Measurements from ENCODE around the gene FAM170A. TPM values are rescaled to one million over a fixed set of nuclear protein-coding genes. Genes with fewer than 3 reads are reported as not detected.

FAM170A gene, protein sequence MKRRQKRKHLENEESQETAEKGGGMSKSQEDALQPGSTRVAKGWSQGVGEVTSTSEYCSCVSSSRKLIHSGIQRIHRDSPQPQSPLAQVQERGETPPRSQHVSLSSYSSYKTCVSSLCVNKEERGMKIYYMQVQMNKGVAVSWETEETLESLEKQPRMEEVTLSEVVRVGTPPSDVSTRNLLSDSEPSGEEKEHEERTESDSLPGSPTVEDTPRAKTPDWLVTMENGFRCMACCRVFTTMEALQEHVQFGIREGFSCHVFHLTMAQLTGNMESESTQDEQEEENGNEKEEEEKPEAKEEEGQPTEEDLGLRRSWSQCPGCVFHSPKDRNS
- total RNA-seq (not detected), polyA plus RNA-seq (ENCODE audit: insufficient read length in 6 of 6) (not detected)
- long read RNA-seq, donor 1: 0 reads
- long read RNA-seq, donor 2: 0 reads
- long read RNA-seq, donor 3: 0 reads
- long read RNA-seq, donor 4: 0 reads
- long read RNA-seq, donor 5: 0 reads
- long read RNA-seq, donor 6: 0 reads
- long read RNA-seq, donor 7: 0 reads
- long read RNA-seq, donor 8: 0 reads
- long read RNA-seq, donor 9: 0 reads
- long read RNA-seq, donor 10: 0 reads
- long read RNA-seq, donor 11: 0 reads
- long read RNA-seq, donor 12: 0 reads

DNA sequence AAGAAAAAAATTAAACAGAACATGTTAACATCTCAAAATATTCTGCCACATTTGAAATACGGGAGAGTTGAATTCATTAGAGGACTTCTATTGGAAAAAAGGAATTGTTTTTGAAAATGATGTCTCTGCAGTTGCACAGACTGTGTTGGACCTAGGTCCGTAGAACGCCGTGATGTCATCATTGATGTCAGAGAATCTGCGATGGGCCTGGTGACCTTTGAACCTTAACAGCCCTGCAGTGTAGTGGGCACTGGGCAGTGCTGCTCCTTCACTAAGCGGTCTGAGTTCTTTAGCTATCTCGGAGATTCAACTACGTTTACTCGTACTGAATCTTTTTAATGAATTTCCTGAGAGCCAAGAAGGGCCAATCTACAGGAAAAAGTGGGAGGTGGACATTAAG is at the start of gene FAM170A:
Gene FAM170A, plus strand, starts transcription at position 220 of the 400 bp plus-strand sequence. CDS start 211 bp downstream, outside the sequence.
- Histone ChIP-seq H3K9me3 (no peaks in the 10 kb centered on the region), H3K27me3 (no peaks in the 10 kb centered on the region), H3K4me3 (no peak within 1 kb of the TSS), H3K36me3 (no peaks in the 10 kb centered on the region), H3K4me1 (no peaks in the 10 kb centered on the region), H3K27ac (no peak within 1 kb of the TSS)
- DNase-seq (no peak), ATAC-seq (no peak)
- TF ChIP-seq, protein P1, sequence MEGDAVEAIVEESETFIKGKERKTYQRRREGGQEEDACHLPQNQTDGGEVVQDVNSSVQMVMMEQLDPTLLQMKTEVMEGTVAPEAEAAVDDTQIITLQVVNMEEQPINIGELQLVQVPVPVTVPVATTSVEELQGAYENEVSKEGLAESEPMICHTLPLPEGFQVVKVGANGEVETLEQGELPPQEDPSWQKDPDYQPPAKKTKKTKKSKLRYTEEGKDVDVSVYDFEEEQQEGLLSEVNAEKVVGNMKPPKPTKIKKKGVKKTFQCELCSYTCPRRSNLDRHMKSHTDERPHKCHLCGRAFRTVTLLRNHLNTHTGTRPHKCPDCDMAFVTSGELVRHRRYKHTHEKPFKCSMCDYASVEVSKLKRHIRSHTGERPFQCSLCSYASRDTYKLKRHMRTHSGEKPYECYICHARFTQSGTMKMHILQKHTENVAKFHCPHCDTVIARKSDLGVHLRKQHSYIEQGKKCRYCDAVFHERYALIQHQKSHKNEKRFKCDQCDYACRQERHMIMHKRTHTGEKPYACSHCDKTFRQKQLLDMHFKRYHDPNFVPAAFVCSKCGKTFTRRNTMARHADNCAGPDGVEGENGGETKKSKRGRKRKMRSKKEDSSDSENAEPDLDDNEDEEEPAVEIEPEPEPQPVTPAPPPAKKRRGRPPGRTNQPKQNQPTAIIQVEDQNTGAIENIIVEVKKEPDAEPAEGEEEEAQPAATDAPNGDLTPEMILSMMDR (IDR thresholded peaks at IDR 0.05): no peak
- intact Hi-C loops (cut with DNase I): no loop called here

DNA sequence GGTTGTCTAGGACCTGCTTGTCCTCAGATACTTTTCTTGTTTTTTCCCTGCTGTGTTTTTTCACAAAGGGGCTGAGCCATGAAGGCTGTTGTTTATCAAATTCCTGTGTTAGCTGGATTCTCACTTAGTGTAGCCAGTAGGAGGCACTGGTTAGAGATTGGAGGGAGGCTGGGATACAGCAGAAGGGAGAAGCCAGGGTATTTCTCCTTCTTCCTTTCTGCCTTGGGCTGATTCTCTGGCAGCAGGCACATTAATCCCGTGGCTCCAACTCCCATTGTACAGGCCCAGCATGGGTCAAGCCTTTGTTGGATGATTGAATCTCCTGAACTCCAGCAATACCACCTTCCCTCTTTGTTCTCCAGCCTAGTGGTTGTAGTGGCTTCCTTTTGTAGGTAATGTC is 46.4 kb upstream of the FAM170A start:
- Histone ChIP-seq H3K4me3 (no peak overlapping the region), H3K27ac (no peak overlapping the region), H3K36me3 (no peaks in the 10 kb centered on the region), H3K27me3 (no peaks in the 10 kb centered on the region), H3K9me3 (no peaks in the 10 kb centered on the region), H3K4me1 (no peaks in the 10 kb centered on the region)
- DNase-seq: no peak
- intact Hi-C loops (cut with DNase I): no loop called here
- no peak for ATAC-seq
- TF ChIP-seq, protein P1 (IDR thresholded peaks at IDR 0.05): no peak

DNA sequence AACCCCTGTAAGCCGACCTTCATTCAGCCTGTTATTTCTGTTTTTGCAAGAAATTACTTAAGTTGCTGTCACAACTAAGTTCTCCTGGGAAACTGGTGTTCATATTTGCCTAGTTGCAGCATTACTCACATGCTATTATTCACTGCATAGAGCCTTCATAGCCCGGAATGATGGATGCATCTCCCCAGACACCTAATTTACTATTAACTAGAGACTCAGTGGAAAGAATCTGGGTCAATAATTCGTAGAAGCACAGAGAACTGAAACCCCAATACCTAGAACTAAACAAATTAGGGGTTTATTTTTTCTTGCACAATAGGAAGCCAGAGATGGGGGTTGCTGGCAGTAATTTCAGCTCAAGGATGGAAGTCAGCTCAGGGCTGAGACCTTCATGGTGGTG is 45.7 kb upstream of the FAM170A start:
- intact Hi-C loops (cut with DNase I): no loop called here
- no peak overlapping the region for H3K4me3 ChIP-seq
- no peaks in the 10 kb centered on the region for H3K4me1 ChIP-seq
- ATAC-seq: no peak
- DNase-seq: no peak
- H3K27ac ChIP-seq: no peak overlapping the region
- H3K9me3 ChIP-seq: no peaks in the 10 kb centered on the region
- H3K36me3 ChIP-seq: no peaks in the 10 kb centered on the region
- TF ChIP-seq, protein P1 (IDR thresholded peaks at IDR 0.05): no peak
- no peaks in the 10 kb centered on the region for H3K27me3 ChIP-seq

DNA sequence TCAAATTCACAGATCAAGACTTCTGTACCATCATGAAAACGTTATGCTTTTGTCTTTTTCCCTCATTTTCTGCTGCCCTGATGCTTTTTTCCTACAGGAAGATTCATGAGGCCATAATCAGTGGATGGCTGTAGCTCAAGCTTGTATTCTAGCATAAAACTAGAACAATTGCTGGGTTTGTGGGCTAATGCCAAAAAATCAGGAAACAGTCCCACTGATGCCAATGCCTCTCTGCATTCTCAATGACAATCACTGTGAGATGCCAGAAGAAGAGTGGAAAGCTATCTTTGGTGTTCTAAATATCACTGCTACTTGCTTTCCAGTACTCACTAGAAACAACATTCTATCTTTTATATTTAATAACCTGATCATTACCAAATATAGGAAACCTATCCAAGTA is 33.3 kb upstream of the FAM170A start:
- Histone ChIP-seq H3K27ac (no peak overlapping the region), H3K27me3 (no peaks in the 10 kb centered on the region), H3K4me1 (no peaks in the 10 kb centered on the region), H3K4me3 (no peak overlapping the region), H3K36me3 (no peaks in the 10 kb centered on the region), H3K9me3 (peaks cover 0 to 5% of the 10 kb centered on the region in 2 donors)
- ATAC-seq (no peak), DNase-seq (no peak)
- intact Hi-C loops (cut with DNase I): no loop called here
- TF ChIP-seq, protein P1 (IDR thresholded peaks at IDR 0.05): no peak

DNA sequence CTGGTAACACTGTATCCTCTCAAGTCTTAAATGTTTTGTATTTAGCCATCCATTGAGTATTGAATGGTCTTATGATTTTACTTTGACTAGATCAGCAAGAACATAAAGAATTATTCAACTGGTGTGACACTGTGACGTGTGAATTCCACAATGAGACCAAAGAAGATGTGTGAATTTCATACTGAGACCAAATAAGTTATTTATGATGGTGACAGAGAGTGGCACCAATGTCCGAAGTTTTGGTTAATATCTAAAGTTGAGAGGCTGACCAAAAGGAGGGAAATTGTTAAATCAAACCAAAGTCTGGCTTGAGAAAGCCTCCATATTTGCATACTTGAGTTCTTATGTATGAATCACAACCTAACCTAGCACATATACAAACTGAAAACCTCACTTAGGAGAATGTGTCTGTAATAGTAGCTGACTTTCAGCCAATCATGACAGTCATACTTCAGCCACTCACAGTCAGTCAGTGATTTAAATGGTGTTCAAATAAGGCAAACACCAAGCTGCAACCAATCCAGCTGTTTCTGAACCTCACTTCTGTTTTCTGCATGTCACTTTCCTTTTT is 31.5 kb upstream of the FAM170A start:
- no peaks in the 10 kb centered on the region for H3K36me3 ChIP-seq
- ATAC-seq (no peak), DNase-seq (no peak)
- H3K9me3 ChIP-seq: peaks cover 0 to 5% of the 10 kb centered on the region in 2 donors
- H3K4me1 ChIP-seq: no peaks in the 10 kb centered on the region
- TF ChIP-seq, protein P1 (IDR thresholded peaks at IDR 0.05): no peak
- intact Hi-C loops (cut with DNase I): no loop called here
- no peaks in the 10 kb centered on the region for H3K27me3 ChIP-seq
- H3K4me3 ChIP-seq: no peak overlapping the region
- no peak overlapping the region for H3K27ac ChIP-seq

All from left lung (tissue), 14 donors.